ENCODE data around the gene TENM3.
"Not testable (repeated sequence)": the region's sequence is repeated elsewhere in the genome, so short reads cannot be mapped to it uniquely, and the experiment has no call there.

TENM3 gene
- total RNA-seq = 0 reads per million in 3 donors

GRCh38 chr4:182243204-182243603 lies at the start of gene TENM3:
Gene TENM3, plus strand, starts transcription at chr4:182243402. Its CDS starts 80,619 bp downstream, at chr4:182324021.
- not testable (repeated sequence) for H3K9me3 ChIP-seq (ENCODE audit: control insufficient read depth, low read length); H3K4me1 ChIP-seq (ENCODE audit: control insufficient read depth, insufficient read depth, low read length, poor library complexity, severe bottlenecking); H3K36me3 ChIP-seq (ENCODE audit: control insufficient read depth, insufficient read depth, low read length); DNase-seq; H3K27ac ChIP-seq (ENCODE audit: insufficient read depth, low read length, poor library complexity, severe bottlenecking); H3K4me3 ChIP-seq (ENCODE audit: insufficient read depth, low read depth, low read length, poor library complexity, severe bottlenecking); H3K27me3 ChIP-seq (replicated peaks; ENCODE audit: control insufficient read depth, insufficient read depth, low read length, poor library complexity, severe bottlenecking)

- Histone ChIP-seq H3K4me3 (ENCODE audit: insufficient read depth, low read depth, low read length, poor library complexity, severe bottlenecking) (no peak overlapping the region), H3K27me3 (replicated peaks; ENCODE audit: control insufficient read depth, insufficient read depth, low read length, poor library complexity, severe bottlenecking) (no peaks in the 10 kb centered on the region), H3K27ac (ENCODE audit: insufficient read depth, low read length, poor library complexity, severe bottlenecking) (no peak overlapping the region), H3K9me3 (ENCODE audit: control insufficient read depth, low read length) (no peaks in the 10 kb centered on the region), H3K4me1 (ENCODE audit: control insufficient read depth, insufficient read depth, low read length, poor library complexity, severe bottlenecking) (no peaks in the 10 kb centered on the region), H3K36me3 (ENCODE audit: control insufficient read depth, insufficient read depth, low read length) (no peaks in the 10 kb centered on the region)
- no peak for DNase-seq
Observed at GRCh38 chr4:182194091-182194824, 48.9 kb upstream of the TENM3 start.

DNA sequence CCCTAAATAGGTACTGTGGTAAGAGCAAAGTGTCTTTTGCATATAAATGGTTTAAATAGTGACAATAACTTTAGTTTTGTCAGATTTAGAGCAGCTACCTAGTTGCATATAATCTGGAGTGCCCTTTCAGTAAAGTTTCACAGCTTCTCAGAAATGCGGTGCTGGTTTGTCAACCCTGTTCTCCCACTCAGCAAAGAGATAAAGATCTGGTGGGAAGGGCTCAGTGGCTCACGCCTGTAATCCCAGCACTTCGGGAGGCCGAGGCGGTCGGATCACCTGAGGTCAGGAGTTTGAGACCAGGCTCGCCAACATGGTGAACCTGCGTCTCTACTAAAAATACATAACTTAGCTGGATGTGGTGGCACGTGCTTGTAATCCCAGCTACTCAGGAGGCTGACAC lies 45.6 kb upstream of the TENM3 start:
- H3K9me3 ChIP-seq (ENCODE audit: control insufficient read depth, low read length) = no peaks in the 10 kb centered on the region
- no peaks in the 10 kb centered on the region for H3K4me1 ChIP-seq (ENCODE audit: control insufficient read depth, insufficient read depth, low read length, poor library complexity, severe bottlenecking)
- H3K4me3 ChIP-seq (ENCODE audit: insufficient read depth, low read depth, low read length, poor library complexity, severe bottlenecking) = no peak overlapping the region
- H3K27me3 ChIP-seq (replicated peaks; ENCODE audit: control insufficient read depth, insufficient read depth, low read length, poor library complexity, severe bottlenecking) = no peaks in the 10 kb centered on the region
- no peak overlapping the region for H3K27ac ChIP-seq (ENCODE audit: insufficient read depth, low read length, poor library complexity, severe bottlenecking)
- no peaks in the 10 kb centered on the region for H3K36me3 ChIP-seq (ENCODE audit: control insufficient read depth, insufficient read depth, low read length)
- DNase-seq = no peak

- no peaks in the 10 kb centered on the region for H3K27me3 ChIP-seq (replicated peaks; ENCODE audit: control insufficient read depth, insufficient read depth, low read length, poor library complexity, severe bottlenecking)
- no peak for DNase-seq
- no peaks in the 10 kb centered on the region for H3K4me1 ChIP-seq (ENCODE audit: control insufficient read depth, insufficient read depth, low read length, poor library complexity, severe bottlenecking)
- H3K36me3 ChIP-seq (ENCODE audit: control insufficient read depth, insufficient read depth, low read length) = no peaks in the 10 kb centered on the region
- no peak overlapping the region for H3K4me3 ChIP-seq (ENCODE audit: insufficient read depth, low read depth, low read length, poor library complexity, severe bottlenecking)
- H3K27ac ChIP-seq (ENCODE audit: insufficient read depth, low read length, poor library complexity, severe bottlenecking) = no peak overlapping the region
- H3K9me3 ChIP-seq (ENCODE audit: control insufficient read depth, low read length) = no peaks in the 10 kb centered on the region
Observed at GRCh38 chr4:182201871-182202270, 41.3 kb upstream of the TENM3 start.

- Histone ChIP-seq H3K27ac (ENCODE audit: insufficient read depth, low read length, poor library complexity, severe bottlenecking) (no peak overlapping the region), H3K27me3 (replicated peaks; ENCODE audit: control insufficient read depth, insufficient read depth, low read length, poor library complexity, severe bottlenecking) (no peaks in the 10 kb centered on the region)
- DNase-seq = no peak
Observed at GRCh38 chr4:182202650-182203049, 40.6 kb upstream of the TENM3 start.

DNA sequence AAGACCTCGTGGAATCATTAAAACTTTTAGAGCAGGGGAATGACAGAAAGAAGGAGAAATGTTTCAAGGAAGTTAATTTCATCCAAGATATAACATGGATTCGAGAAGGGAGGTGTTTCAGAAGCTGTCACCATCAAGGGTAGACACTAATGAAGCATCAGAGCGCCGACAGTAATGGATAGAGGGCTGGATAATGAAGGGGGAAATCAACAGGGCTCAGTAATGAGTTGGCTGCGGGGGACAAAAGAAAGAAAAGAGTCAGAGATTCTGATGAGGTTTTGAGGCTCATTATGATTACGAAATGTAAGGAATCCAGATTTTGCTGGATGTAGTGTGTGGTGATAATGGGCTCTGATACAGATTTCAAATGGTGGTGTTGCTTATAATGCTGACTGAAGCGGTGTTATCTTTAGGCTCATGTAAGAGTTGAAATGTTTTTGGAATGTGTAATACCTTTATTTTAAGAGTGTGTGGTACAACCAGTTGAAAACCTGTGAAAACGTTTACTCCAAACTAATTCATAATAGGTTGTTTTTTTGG lies 39.3 kb upstream of the TENM3 start:
- Histone ChIP-seq H3K36me3 (ENCODE audit: control insufficient read depth, insufficient read depth, low read length) (no peaks in the 10 kb centered on the region), H3K27ac (ENCODE audit: insufficient read depth, low read length, poor library complexity, severe bottlenecking) (no peak overlapping the region), H3K27me3 (replicated peaks; ENCODE audit: control insufficient read depth, insufficient read depth, low read length, poor library complexity, severe bottlenecking) (no peaks in the 10 kb centered on the region), H3K4me3 (ENCODE audit: insufficient read depth, low read depth, low read length, poor library complexity, severe bottlenecking) (no peak overlapping the region), H3K4me1 (ENCODE audit: control insufficient read depth, insufficient read depth, low read length, poor library complexity, severe bottlenecking) (no peaks in the 10 kb centered on the region), H3K9me3 (ENCODE audit: control insufficient read depth, low read length) (no peaks in the 10 kb centered on the region)
- no peak for DNase-seq

More at GRCh38 chr4:182202650-182203049, 40.6 kb upstream of the TENM3 start:
- H3K9me3 ChIP-seq (ENCODE audit: control insufficient read depth, low read length) = no peaks in the 10 kb centered on the region
- no peaks in the 10 kb centered on the region for H3K36me3 ChIP-seq (ENCODE audit: control insufficient read depth, insufficient read depth, low read length)
- H3K4me3 ChIP-seq (ENCODE audit: insufficient read depth, low read depth, low read length, poor library complexity, severe bottlenecking) = no peak overlapping the region
- no peaks in the 10 kb centered on the region for H3K4me1 ChIP-seq (ENCODE audit: control insufficient read depth, insufficient read depth, low read length, poor library complexity, severe bottlenecking)

DNA sequence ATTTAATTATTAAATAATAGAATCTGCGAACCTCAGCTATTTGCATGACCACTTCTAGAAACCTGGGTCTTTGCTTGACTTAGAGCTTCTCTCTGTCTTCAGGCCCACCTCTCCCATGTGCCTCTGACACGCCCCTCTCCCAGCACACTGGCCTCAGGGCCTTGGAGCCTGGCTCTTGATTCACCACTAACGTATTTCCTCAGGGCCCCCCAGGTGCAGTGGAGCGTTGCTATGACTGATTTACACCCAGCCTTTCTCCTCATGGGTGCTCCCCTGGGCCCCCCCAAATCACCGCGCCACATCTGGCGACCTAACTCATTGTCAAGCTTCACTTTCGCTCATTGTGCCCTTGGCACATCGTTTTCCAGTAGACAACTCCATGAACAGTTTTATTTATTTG lies 37.9 kb upstream of the TENM3 start:
- DNase-seq = no peak
- no peaks in the 10 kb centered on the region for H3K4me1 ChIP-seq (ENCODE audit: control insufficient read depth, insufficient read depth, low read length, poor library complexity, severe bottlenecking)
- no peaks in the 10 kb centered on the region for H3K27me3 ChIP-seq (replicated peaks; ENCODE audit: control insufficient read depth, insufficient read depth, low read length, poor library complexity, severe bottlenecking)
- no peak overlapping the region for H3K4me3 ChIP-seq (ENCODE audit: insufficient read depth, low read depth, low read length, poor library complexity, severe bottlenecking)
- no peaks in the 10 kb centered on the region for H3K9me3 ChIP-seq (ENCODE audit: control insufficient read depth, low read length)
- no peaks in the 10 kb centered on the region for H3K36me3 ChIP-seq (ENCODE audit: control insufficient read depth, insufficient read depth, low read length)
- H3K27ac ChIP-seq (ENCODE audit: insufficient read depth, low read length, poor library complexity, severe bottlenecking) = no peak overlapping the region

DNA sequence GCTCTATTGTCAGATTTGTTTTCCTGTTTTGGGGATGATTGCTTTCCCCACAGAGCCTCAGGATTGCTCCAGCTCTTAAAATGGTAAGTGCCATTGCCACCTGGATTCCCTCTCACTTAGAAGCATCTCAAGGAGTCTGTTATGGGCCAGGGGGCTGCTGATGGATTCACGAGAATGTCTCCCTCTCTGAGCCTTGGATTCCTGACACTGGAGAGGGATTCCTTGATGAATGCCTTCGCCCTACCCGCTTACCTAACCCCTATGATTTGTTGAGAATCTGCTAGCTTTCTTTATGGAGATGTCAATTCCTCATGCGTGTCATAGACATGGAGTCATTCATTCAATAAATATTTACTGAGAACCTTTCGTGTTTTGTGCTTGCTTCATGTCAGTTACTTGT lies 36.9 kb upstream of the TENM3 start:
- no peak for DNase-seq
- H3K4me1 ChIP-seq (ENCODE audit: control insufficient read depth, insufficient read depth, low read length, poor library complexity, severe bottlenecking) = no peaks in the 10 kb centered on the region
- no peak overlapping the region for H3K27ac ChIP-seq (ENCODE audit: insufficient read depth, low read length, poor library complexity, severe bottlenecking)
- H3K4me3 ChIP-seq (ENCODE audit: insufficient read depth, low read depth, low read length, poor library complexity, severe bottlenecking) = no peak overlapping the region
- no peaks in the 10 kb centered on the region for H3K9me3 ChIP-seq (ENCODE audit: control insufficient read depth, low read length)
- H3K36me3 ChIP-seq (ENCODE audit: control insufficient read depth, insufficient read depth, low read length) = no peaks in the 10 kb centered on the region
- no peaks in the 10 kb centered on the region for H3K27me3 ChIP-seq (replicated peaks; ENCODE audit: control insufficient read depth, insufficient read depth, low read length, poor library complexity, severe bottlenecking)

GRCh38 chr4:182206916-182207315 lies 36.3 kb upstream of the TENM3 start:
- H3K27me3 ChIP-seq (replicated peaks; ENCODE audit: control insufficient read depth, insufficient read depth, low read length, poor library complexity, severe bottlenecking) = no peaks in the 10 kb centered on the region
- H3K4me3 ChIP-seq (ENCODE audit: insufficient read depth, low read depth, low read length, poor library complexity, severe bottlenecking) = no peak overlapping the region
- H3K27ac ChIP-seq (ENCODE audit: insufficient read depth, low read length, poor library complexity, severe bottlenecking) = no peak overlapping the region
- H3K9me3 ChIP-seq (ENCODE audit: control insufficient read depth, low read length) = no peaks in the 10 kb centered on the region
- H3K36me3 ChIP-seq (ENCODE audit: control insufficient read depth, insufficient read depth, low read length) = no peaks in the 10 kb centered on the region
- no peak for DNase-seq
- no peaks in the 10 kb centered on the region for H3K4me1 ChIP-seq (ENCODE audit: control insufficient read depth, insufficient read depth, low read length, poor library complexity, severe bottlenecking)

DNA sequence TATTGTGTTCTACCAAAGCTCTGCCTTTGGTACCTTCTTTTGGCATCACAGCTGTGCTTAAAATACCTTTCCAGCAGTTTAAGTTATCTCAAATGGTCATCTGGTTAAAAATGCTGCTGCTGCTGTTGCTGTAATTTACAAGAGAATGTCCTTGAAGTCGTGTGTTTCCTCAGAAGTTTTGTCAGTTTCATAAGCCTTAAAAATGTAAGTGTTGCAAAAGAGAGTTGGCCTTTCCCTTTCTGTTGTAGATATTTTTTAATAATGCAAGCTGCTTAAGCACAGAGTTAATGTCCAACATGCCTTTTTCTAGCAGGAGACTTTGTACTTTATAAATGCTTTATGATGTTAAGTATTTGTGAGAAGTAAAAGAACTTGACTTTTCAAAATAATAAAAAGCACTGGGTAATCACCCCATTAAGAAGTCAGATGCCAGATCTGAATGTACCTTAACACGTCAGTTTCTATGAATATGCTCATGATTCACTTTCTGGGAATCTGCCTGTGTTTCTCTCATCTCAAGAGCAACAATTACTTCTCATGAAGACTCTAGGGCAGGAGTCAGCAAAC lies 35.3 kb upstream of the TENM3 start:
- Histone ChIP-seq H3K27me3 (replicated peaks; ENCODE audit: control insufficient read depth, insufficient read depth, low read length, poor library complexity, severe bottlenecking) (no peaks in the 10 kb centered on the region), H3K36me3 (ENCODE audit: control insufficient read depth, insufficient read depth, low read length) (no peaks in the 10 kb centered on the region), H3K27ac (ENCODE audit: insufficient read depth, low read length, poor library complexity, severe bottlenecking) (no peak overlapping the region), H3K4me3 (ENCODE audit: insufficient read depth, low read depth, low read length, poor library complexity, severe bottlenecking) (no peak overlapping the region), H3K4me1 (ENCODE audit: control insufficient read depth, insufficient read depth, low read length, poor library complexity, severe bottlenecking) (no peaks in the 10 kb centered on the region), H3K9me3 (ENCODE audit: control insufficient read depth, low read length) (no peaks in the 10 kb centered on the region)
- no peak for DNase-seq

Measured in effector memory CD4-positive, alpha-beta T cell (primary cell).